Dermis microvascular lymphatic vessel endothelial cell (primary cell): ENCODE results near the gene LRMDA. TPM values are rescaled to one million over a fixed set of nuclear protein-coding genes. Genes with fewer than 3 reads are reported as not detected.

Experiments
- DNase-seq, 2 donors: peaks; one replicate each; pipeline versions ENCODE4 v3.0.0 to v3.0.0-alpha.2; 2010; ENCODE audit warnings: low read depth in 2 of 2
- total RNA-seq: library from RNA; depleted of rRNA; stranded (reverse); fragments of >200 nt; gene quantifications from 2 replicates; pipeline ENCODE4 v1.2.1, GENCODE V29; 2014

Gene LRMDA
- total RNA-seq, 1 donor from 2014 or later: 10.4 TPM

DNA sequence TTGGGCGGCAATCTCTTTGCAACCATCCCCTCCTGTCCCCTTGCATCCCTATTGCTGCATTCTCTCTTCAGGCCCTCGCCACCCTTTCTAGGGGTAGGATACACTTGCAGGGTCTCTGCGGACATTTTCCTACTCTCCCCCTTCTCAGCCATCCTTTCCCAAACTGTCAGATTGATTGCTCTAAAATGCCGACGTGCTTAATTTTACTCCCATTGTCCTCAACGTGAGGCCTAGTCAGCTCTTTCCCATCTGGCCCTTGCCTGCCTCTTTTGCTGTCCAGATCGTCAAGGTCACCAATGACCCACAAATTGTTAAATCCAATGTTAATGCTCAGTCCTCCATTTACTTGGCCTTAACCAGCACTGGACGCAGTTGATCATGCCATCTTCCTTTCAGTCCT is 12.7 kb upstream of the LRMDA start:
- no peak for DNase-seq

DNA sequence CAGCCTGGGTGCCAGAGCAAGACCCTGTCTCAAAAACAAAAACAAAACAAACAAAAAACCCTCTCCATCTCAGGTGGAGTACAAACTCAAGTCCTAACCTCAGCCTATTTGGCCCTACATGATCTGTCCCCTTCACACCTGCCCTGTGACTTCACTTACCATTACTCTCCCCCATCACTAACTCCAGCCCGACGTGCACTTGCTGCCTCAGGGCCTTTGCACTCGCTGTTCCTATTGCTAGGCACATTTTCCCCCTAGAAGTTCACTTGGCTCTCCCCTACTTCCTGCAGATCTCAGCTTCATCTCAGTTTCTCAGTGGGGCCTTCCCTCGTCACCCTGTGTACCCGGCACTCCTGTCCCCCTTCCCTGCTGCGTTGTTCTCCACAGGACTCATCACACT is 8.5 kb upstream of the LRMDA start:
- no peak for DNase-seq

DNA sequence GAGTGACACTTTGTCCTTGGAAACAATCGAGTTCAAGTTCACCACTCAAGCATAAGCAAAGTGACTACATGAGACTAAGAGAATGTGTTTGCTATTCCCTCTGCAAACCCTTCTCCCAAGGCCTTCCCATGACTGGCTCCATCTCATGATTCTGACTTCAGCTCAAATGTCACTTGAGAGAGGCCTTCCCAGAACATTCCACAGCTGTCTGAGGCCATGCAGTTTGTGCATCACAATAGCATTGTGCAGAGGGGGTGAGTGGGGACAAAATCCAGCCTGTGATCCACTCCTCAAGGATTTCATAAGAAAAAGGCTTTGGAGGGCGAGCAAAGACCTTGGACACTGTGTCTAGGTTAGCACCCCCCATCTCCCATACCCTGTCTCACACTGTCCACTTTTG is 6.9 kb upstream of the LRMDA start:
- DNase-seq: no peak

DNA sequence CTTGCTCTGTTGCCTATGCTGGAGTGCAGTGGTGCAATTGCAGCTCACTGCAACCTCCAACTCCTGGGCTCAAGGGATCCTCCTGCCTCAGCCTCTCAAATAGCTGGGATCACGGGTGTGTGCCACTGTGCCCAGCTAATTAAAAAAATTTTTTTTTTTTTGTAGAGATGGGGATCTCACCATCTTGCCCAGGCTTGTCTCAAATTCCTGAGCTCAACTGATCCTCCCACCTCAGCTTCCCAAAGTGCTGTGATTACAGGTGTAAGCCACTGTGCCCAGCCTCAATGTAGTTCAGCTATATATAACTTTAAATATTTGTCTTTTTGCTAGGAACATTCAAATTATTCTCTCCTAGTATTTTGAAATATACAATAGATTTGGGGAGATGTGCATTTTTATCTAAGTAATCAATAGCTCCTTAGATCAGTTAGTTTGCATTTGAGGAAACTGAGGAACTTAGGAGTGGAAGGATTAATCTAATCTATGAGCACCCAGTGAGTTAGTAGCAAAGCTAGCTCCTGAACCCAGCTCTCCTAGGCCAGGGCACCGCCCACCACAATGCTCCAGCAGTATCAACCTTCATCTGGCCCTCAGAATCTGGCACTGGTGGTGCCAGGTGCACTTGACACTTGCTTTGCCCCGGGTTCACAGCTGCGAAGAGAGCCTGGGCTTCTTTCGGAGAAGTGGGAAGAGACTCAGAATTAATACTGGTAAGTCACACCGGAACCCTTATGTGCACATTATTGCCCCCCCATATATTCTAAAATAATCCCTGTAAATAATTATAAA is 5.9 kb upstream of the LRMDA start:
- no peak for DNase-seq

DNA sequence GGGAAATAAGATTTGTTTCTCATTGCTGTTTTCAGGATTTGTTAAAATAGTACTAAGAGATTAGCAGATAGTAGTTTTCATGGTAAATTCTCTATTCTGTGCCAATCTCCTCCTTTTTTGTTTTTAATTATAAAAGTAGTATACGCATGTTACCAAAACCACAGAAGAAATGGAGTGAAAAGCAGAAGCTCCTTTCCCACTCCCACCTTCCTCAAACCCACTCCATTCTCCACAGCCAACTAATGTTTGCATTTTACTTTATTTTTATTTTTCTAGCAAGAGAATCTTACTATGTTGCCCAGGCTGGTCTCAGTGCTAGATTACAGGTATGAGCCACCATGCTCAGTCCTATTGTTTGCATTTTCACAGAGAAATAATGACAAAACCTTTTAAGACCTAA is 4.5 kb upstream of the LRMDA start:
- DNase-seq: no peak

DNA sequence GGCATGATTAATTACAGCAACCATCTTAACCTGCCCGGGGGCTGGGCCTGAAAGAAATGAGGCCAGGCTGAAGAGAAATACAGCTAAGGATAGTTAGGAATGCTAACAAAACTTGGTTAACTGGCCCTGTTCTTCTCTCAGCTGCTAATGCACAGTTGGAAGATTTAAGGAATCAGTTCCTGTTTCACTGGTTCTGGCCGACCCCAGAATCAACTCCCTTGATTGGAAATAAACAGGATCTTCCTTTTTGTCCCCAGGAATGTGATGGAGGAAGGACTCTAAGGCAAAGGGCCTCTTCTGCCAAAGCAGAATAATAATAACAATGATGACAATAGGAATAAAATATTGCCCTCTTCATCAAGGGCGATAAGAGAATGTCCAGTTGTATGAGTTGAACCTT is 3.5 kb upstream of the LRMDA start:
- DNase-seq: no peak

DNA sequence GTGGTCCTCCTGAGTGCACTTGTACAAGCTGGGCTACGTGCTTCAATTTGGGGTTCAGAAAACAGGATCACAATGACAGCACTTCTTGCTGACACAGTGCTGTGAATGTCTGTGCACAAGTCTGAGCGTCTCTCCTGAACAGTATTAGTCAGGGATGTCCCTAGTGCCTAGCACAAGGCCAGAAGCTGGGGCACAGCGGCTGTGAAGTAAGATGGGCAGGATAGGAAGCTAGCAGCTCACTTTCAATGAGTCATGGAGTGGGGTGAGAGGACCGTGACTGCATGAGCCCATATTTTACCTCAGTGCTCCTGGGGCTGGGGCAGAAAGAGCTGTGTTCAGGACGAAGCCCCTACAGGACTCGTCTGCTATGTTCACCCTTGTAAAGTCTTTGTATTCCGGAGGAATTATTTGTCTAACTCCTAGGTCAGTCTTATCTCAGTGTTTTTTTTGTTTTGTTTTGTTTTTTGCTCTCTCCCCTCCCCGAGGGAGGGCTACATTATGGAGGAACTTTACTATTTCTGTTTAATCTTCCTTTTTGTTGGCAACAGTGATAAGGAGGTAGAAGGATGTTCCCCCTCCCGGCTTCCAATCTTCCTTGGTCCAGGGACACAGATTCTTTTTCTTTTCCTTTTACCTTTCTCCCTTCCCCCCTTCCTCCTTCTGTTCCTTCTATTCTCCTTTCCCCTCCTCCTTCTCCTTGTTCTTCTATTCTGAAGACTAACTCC is 2.8 kb upstream of the LRMDA start:
- DNase-seq: peak in 1 of 2 donors; percentile 50

DNA sequence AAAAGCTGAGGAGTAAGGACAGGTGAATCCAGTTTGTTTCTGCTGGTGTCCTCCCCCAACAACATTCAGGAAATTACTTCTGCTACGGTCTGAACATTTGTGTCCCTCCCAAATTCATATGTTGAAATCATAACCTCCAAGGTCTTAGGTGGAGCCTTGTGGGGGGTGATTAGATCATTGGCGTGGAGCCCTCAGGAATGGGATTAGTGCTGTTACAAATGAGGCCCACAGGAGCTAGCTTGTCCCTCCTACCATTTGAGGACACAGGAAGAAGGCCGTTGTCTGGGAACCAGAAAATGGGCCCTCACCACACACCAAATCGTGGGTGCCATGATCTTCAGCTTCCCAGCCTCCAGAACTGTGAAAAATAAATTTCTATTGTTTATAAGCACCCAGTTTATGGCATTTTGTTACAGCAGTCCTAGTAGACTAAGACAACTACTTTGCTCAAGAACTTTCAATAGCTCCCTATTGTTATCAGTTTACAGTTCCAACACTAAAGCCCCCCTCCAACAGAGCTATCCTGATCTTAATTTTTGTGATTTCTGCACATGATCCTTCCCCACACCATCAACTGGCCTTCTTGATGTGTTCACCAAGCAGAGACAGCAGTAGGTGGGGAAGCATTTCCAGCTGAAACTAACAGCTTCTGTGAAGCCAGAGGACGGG is 2.1 kb upstream of the LRMDA start:
- DNase-seq: no peak

DNA sequence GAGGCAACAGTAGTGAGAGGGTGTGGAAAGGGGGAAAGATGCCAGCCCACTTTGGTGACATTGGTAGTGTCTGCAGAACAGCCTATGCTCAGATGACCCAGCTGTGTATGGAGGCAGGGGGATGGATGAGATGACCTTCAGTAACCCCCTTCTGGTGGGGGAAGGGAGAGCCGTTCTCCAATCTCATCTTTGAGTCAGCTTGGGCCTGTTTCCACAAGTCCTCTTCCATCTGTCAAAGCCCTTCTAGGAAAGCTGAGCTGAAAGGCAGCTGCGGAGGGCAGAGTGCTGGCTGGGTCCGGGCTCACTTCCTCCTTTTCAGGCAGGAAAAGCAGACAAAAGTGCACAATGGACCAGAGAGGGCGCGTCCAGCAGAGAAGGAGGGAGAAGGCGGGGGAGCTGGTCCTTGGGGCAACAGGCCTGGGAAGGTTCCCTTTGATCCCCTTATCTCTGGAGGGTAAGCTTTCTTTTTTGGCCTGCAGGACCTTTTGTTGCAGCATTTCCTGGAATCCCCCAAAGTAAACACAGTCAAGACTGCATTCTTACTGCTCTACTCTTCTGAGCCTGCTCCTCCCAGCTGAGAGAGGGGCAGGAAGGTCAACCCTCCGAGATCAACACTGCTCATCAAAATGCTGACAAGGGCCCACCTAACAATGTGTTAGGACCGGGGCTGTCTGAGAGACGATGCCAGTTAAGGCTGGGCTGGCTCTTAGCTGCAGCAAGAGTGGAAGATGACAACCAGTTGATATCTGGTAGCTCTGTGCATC is 1.2 kb upstream of the LRMDA start:
- peak in 1 of 2 donors; percentile 30 for DNase-seq

DNA sequence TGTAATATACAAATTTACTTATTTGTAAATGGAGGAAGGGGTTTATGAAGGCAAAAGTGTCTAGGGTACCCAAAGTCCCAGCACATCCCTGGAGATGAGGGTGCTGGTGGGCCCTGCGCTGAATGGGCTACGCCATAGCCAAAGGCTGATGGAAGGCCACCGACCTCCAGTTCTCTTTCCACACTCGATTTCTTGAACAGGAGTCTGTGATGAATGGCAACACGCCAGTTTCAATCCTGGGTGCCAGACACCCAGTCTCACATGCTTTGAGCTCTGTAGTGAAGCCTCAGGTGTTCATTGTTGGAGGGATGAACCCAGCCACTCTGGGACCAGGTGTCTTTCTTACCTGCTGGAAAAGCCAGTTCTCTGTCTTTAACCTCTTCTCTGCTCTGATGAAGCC is 752 bp downstream of the LRMDA start:
- no peak for DNase-seq

DNA sequence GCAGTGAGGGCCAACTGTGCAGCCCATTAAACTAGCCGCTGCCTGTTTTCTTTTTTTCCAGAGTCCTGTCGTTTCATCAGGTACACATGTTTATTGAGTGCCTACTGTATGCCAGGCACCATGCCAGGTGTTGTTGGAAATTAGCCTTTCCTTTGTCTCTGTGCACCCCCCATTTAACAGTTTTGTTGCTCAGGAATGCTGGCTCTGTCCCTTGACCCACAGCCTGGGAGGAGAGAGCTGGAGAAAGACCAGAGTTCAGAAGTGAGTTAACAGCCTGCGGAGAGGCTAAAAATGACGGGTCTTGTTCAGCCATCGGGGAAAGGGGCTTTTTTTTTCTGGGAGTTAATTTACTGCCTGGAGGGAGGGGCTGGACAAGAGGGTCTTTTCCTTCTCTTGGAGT is 1.3 kb downstream of the LRMDA start:
- no peak for DNase-seq

DNA sequence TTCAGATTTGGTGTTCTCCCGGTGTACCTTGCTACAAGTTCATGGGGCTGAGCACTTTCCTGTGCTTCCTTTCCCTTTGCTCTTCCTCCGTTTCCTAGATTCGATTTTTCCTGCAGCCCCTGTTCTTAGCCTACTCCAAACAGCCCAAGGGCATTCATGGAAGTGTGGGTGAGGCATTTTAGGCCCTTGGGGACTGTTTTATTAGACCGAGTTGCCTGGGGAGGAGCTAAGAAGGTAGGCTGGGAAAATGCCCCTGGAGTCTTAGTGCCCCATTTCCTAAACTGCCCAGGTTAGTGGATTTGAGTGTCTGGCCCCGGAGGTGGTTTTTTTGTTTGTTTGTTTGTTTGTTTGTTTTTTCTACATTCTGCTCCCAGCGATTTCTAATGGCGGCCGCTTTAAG is 1.8 kb downstream of the LRMDA start:
- no peak for DNase-seq

DNA sequence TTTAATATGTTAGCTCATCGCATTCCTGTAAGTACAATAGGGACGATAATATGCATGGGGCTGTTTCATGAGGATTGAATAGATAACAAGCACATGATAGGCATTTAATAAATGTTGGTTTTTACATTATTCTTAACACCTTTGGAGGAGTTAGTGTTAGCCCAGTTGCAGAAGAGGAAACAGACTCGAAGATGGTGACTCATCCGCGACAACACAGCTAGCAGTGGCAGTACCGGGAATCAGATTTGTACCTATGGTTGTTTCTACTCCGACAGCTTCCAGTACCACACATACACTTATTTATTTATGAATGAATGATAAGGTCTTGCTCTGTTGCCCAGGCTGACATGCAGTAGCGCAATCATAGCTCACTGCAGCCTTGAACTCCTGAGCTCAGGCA is 2.9 kb downstream of the LRMDA start:
- DNase-seq: no peak

DNA sequence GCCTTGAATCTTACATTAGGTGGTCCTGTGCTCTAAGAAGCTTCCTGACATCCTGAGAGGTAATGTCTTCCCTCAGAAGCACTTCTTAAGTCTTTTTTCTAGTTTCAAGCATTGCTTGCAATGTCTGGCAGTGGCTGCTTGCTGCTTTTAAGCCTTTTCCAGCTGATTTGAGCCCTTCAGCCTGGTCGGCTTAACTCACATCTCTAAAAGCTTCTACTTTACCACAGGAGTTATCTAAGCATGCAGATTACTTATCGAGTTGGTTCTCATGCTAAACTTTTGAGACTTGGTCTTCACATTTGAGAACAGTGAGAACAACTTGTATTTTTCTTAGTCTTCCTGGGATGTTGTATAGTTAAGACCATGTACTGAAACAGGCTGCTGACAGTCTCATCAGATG is 3.9 kb downstream of the LRMDA start:
- DNase-seq: no peak

DNA sequence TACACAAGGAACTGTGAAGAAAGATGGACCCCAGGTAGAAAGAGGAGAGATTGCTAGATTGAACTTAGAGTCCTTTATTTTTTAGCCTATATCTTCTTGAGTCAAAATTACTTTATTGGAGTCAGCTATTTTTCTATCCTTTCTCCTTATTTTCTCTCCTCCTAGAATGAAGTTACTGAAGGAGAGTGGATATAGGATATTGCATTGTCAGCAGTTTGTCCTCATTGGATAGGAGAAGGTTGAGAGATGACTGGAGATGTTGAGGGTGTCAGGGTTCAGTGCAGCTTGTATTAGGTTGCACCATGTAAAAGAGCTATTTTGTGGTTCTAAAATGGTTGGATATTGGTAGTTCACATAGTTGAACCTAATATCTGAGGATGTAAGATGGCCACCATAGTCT is 5.5 kb downstream of the LRMDA start:
- no peak for DNase-seq

DNA sequence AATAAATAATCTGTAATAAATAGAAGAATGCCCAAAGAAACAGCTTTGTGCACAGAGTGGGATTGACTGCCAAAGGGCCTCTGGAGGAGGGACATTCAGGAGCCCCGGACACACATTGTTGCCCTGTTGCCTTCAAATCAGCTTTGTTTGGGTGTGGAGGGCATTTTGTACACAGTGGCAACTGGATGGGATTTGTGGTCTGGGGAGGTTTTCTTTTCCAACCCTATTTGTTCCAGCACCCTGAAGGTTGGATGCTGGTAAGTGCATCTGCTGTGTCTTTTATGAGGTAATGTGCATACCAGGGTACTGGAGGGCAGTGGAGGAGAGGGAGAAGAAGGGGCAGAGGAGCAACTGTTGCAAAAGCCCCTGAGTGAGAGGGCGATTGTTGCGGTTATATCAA is 6.3 kb downstream of the LRMDA start:
- no peak for DNase-seq

DNA sequence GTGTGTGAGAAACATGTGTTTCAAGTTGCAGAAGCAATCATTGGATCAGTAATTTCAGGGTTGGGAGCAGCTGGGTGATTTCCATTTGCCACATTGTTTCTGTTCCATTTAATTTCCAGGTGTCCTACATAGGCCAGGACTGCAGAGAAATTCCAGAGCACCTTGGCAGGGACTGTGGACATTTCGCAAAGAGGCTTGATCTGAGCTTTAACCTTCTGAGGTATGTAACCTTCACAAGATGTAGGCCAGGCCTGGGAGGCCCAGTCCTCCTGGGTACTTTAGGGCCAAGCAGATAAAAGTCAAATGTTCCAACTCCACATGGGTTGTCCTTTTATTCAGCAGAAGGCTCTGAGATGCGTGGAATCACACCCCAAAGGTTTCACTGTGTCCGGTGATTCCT is 6.9 kb downstream of the LRMDA start:
- DNase-seq: no peak

DNA sequence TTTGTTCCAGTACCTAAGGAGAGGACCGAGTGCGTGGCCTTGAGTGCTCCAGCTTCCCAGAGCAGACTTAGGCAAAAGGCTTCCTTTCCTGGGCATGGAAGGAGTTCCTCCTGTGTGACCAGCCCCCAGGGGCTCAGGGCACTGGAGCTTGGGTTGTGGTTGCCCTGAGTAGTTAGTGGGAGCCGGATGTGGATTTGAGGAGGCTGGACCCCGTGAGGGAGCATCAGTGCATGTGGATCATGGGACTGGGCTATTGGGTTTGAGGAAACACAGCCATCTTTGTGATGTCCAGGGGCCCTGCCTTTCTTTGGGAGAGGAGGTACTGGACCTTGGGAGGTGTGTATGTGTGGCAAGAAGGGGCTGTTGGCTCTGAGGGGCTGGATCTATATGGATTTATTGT is 8.4 kb downstream of the LRMDA start:
- DNase-seq: no peak

DNA sequence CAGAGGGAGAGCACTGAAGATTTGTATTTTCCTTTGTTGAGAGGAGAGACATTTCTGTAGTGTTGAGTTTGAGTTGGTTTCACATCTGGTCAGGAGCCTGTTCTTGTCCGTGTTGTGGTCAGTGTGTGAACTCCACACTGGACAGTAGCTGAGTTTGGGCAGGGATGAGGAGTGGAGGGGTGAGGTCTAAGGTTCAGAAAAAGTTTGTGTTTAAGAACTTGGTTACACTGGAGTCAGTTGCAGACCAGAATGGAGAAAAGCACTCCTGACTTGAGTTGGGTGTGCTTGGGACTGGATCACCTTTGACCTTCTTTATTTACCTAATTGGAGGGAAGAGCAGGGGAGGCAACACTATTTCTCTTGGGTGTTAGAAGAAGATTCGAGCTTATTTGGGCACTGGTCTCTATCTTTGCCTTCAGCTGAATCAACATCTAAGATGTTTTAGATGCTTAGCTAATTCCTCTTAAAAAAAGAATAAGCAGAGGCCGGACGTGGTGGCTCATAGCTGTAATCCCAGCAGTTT is 8.9 kb downstream of the LRMDA start:
- DNase-seq: no peak

DNA sequence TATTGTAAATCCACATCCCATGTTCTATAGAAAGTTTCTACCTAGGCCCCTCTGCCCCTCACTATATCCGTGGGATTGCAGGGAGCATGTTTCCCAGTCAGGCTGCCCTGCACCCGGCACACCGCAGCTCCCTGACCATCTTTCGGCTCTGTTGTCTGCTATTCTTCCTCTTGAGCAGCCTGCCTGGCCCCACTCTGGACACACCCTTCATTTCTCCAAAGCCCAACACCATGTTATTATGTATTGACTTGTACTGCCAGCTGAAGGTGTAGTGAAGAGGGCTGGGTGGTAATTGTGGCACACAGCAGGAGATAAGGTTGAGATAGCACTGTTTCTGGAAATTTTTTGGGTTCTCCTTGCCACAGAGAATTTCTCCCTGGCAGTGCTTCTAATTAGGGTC is 9.8 kb downstream of the LRMDA start:
- DNase-seq: no peak

DNA sequence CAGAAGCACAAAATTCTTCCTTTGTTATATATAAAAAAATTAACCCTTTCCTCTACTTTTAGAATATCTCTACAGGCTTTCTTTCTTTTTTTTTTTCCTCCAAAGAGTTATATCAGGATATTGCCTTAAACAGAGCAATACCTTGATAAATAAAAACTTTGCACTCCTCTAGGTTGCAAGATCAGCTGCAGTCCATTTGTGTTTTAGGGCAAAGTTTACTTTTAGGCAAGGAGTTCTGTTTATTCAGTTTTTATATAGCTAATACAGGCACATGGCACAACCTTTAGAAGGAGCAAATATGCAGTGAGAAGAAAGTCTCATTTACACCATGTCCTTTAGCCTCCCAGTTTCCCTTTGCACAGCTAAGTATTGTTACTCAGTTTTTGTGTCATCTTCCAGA is 10.3 kb downstream of the LRMDA start:
- no peak for DNase-seq

DNA sequence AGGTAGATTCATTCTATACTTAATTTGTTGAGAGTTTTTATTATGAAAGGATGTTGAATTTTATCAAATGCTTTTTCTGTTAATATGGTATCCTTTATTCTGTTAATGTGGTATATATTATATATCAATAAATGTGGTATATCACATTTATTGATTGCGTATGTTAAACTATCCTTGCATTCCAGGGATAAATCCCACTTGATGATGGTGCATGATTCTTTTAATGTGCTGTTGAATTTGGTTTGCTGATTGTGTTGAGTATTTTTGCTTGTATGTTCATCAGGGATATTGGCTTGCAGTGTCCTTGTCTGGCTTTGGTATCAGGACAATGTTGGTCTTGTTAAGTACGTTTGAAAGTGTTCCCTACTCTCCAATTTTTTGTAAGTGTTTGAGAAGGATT is 11.9 kb downstream of the LRMDA start:
- DNase-seq: no peak
